A549 treated with Mapracorat at 1 μM for 4 hours (cell line): ENCODE measurements around the gene MYBPC3. TPM values are rescaled to one million over a fixed set of nuclear protein-coding genes. Genes with fewer than 3 reads are reported as not detected.

Source experiments
- total RNA-seq: library from RNA; stranded (reverse); fragments of 200-300 nt; extraction: Qiagen RNA extraction; gene quantifications from 5 replicates; pipeline ENCODE4 v1.2.3, GENCODE V29; 2022

MYBPC3 gene
- total RNA-seq: 0.07 to 0.12 TPM (median 0.08 TPM) in 4 of 5 replicates, not detected in the other

DNA sequence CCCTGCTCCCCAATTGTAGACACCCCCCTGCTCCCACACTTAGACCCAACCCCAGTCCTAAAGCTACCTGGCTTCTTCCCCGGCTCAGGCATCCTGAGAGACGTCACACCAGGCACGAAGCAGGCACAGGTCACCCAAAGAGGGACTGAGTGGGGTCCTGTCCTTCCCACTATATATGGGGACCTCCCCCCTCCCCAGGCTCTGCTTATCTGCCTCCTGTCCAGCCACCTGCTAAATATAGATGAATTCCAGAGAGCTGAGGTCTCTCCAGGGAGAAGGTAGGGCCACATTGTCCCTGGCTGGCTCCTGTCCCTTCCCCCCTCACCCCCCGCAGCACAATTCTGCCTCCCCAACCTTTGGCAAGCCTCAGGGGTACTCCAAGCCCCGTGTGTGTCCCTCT is at the start of gene MYBPC3:
Gene MYBPC3 (minus strand): TSS at position 147 of the 400 bp plus-strand sequence. CDS start 55 bp downstream, at position 92.

DNA sequence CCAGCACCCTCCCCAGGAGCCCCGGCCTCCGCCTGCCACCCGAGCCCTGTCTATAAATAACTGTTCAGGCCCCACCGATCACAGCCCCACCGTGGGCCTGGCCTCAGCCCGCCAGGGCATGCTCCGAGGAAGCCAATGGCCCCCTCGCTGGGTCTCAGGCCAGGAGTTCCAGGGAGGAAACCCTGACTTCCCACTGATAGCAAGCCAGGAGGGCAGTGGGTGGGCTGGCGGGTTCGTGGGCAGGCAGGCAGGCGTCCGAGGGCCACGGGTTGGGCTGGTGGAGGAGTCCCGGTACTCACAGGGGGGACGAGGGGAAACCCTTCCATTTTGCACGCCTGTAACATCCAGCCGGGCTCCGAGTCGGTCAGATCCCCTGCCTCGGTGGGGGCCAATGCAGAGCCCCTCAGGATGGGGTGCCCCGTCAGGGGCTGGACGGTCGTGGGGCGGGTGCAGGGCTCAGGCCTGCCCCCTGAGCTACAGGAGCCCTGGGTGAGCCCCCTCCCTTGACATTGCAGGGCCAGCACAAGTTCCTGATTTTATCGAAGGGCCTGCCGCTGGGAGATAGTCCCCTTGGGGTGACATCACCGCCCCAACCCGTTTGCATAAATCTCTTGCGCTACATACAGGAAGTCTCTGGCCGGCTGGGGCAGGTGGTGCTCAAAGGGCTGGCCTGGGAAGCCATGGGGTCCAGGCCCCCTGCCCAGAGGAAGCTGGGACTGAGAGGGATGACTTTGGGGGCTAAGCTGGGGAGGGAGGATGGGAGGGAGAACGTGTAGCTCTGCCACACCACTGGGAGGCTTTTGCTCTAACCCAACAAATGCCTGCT is 25.7 kb upstream of the MYBPC3 start, which contains the start of gene SPI1:
Gene SPI1 (minus strand): TSS at position 538 of the 826 bp plus-strand sequence. CDS start 194 bp downstream, at position 344.

Other genes with a start within 250 kb of the MYBPC3 start
- gene ARFGAP2, start 175.8 kb downstream of the MYBPC3 start, total RNA-seq: 26.8 to 29.1 TPM (median 29.0 TPM) in 5 replicates
- 23.2 to 29.2 TPM (median 28.0 TPM) in 5 replicates for gene PACSIN3, start 166.3 kb downstream of the MYBPC3 start, total RNA-seq
- 79.6 to 90.0 TPM (median 84.0 TPM) in 5 replicates for gene DDB2, start 137.7 kb downstream of the MYBPC3 start, total RNA-seq
- gene ACP2, start 103.9 kb downstream of the MYBPC3 start, total RNA-seq: 20.8 to 26.7 TPM (median 22.0 TPM) in 5 replicates
- gene NR1H3, start 94.7 kb downstream of the MYBPC3 start, total RNA-seq: 7.4 to 12.9 TPM (median 11.5 TPM) in 5 replicates
- 20.8 to 22.4 TPM (median 21.5 TPM) in 5 replicates for gene MADD, start 82.6 kb downstream of the MYBPC3 start, total RNA-seq
- gene SPI1, start 25.8 kb upstream of the MYBPC3 start, total RNA-seq: 0.15 to 0.20 TPM in 2 of 5 replicates, not detected in the others
- 46.6 to 60.3 TPM (median 53.7 TPM) in 5 replicates for gene SLC39A13, start 55.9 kb upstream of the MYBPC3 start, total RNA-seq
- gene PSMC3, start 73.7 kb upstream of the MYBPC3 start, total RNA-seq: 189 to 259 TPM (median 197 TPM) in 5 replicates
- gene RAPSN, start 96.4 kb upstream of the MYBPC3 start, total RNA-seq: 0.23 to 0.58 TPM (median 0.43 TPM) in 3 of 5 replicates, not detected in the others
- 44.8 to 50.9 TPM (median 46.6 TPM) in 5 replicates for gene CELF1, start 200.4 kb upstream of the MYBPC3 start, total RNA-seq
- gene PTPMT1, start 212.9 kb upstream of the MYBPC3 start, total RNA-seq: 58.7 to 80.4 TPM (median 77.8 TPM) in 5 replicates
- 16.7 to 18.7 TPM (median 17.8 TPM) in 5 replicates for gene KBTBD4, start 226.3 kb upstream of the MYBPC3 start, total RNA-seq
- 104 to 145 TPM (median 136 TPM) in 5 replicates for gene NDUFS3, start 226.4 kb upstream of the MYBPC3 start, total RNA-seq
- gene FAM180B, start 234.0 kb upstream of the MYBPC3 start, total RNA-seq: not detected in 5 replicates
- 0.21 TPM in 1 of 5 replicates, not detected in the others for gene C1QTNF4, start 241.7 kb upstream of the MYBPC3 start, total RNA-seq